GM04503 (cell line): ENCODE data around the gene WNK1.
A peak's percentile ranks its signal among the peaks of the same experiment; 100 is the strongest.
"Not testable (repeated sequence)": the region's sequence is repeated elsewhere in the genome, so short reads cannot be mapped to it uniquely, and the experiment has no call there.

ENCODE experiments used
- DNase-seq: peaks from one replicate; pipeline ENCODE4 v3.0.0-alpha.2; 2012; ENCODE audit warnings: low read depth

WNK1 gene

GRCh38 chr12:911191-911826 is 158.9 kb downstream of the WNK1 start:
- no peak for DNase-seq

- no peak for DNase-seq
Measured at GRCh38 chr12:912466-913235, 160.3 kb downstream of the WNK1 start.

- peak; percentile 9 for DNase-seq
Measured at GRCh38 chr12:913919-914698, 161.7 kb downstream of the WNK1 start.

- no peak for DNase-seq
Measured at GRCh38 chr12:915090-915489, 162.7 kb downstream of the WNK1 start.

GRCh38 chr12:916240-916639 is 163.9 kb downstream of the WNK1 start:
- DNase-seq: no peak

- DNase-seq: no peak
Measured at GRCh38 chr12:916712-917445, 164.5 kb downstream of the WNK1 start.

- DNase-seq: no peak
Measured at GRCh38 chr12:920676-921075, 168.3 kb downstream of the WNK1 start.

GRCh38 chr12:922285-922684 is 169.9 kb downstream of the WNK1 start:
- no peak for DNase-seq

- DNase-seq: no peak
Measured at GRCh38 chr12:926641-927040, 174.3 kb downstream of the WNK1 start.

GRCh38 chr12:931060-931459 is 178.7 kb downstream of the WNK1 start:
- no peak for DNase-seq

GRCh38 chr12:931591-931990 is 179.2 kb downstream of the WNK1 start:
- no peak for DNase-seq

- DNase-seq: not testable (repeated sequence)
Measured at GRCh38 chr12:935891-936290, 183.5 kb downstream of the WNK1 start.

- no peak for DNase-seq
Measured at GRCh38 chr12:936377-937345, 184.3 kb downstream of the WNK1 start.

- DNase-seq: no peak
Measured at GRCh38 chr12:938810-939209, 186.4 kb downstream of the WNK1 start.

- DNase-seq: no peak
Measured at GRCh38 chr12:943051-943450, 190.7 kb downstream of the WNK1 start.

GRCh38 chr12:944211-944610 is 191.8 kb downstream of the WNK1 start:
- no peak for DNase-seq

- no peak for DNase-seq
Measured at GRCh38 chr12:946212-946611, 193.8 kb downstream of the WNK1 start.

GRCh38 chr12:946631-947030 is 194.3 kb downstream of the WNK1 start:
- no peak for DNase-seq

GRCh38 chr12:948238-948637 is 195.9 kb downstream of the WNK1 start:
- no peak for DNase-seq

GRCh38 chr12:949453-950191 is 197.2 kb downstream of the WNK1 start, which contains the start of gene RAD52:
Gene RAD52 (minus strand): TSS chr12:949694. CDS start chr12:933058, 16,636 bp downstream.
- DNase-seq: peak; percentile 91
